Left cardiac atrium (tissue), 4 donors: Measurements from ENCODE around the gene NOP9. TPM values are rescaled to one million over a fixed set of nuclear protein-coding genes. Genes with fewer than 3 reads are reported as not detected.
A peak's percentile ranks its signal among the peaks of the same experiment; 100 is the strongest.

Source experiments
- ATAC-seq, 2 donors: fragments of 200-7000 bp; cut with Tn5 transposase; one replicate each; pipeline ENCODE4 v1.9.1; 2020; ENCODE audit warnings: mild to moderate bottlenecking in 2 of 2, moderate library complexity in 2 of 2
- DNase-seq: peaks from one replicate; pipeline ENCODE4 v3.0.0-alpha.2; 2020
- intact Hi-C, 2 donors: fragments of 100-400 bp; cut with DNase I; formaldehyde crosslinking; loops; one replicate each; pipeline versions ENCODE4 v1.14.1 to v1.15.1; 2022 to 2023
- total RNA-seq, 2 donors: library from RNA; stranded (reverse); fragmentation: NEBNext Ultra II Directional; extraction: Animal tissue kit (Norgen Biotek cat#: 25700); gene quantifications; one replicate each; pipeline ENCODE4 v1.2.1, GENCODE V29; 2021
- donor health status: DM: no; HTN: yes; CAD: no.
- donor health status: DM: no; HTN: yes; CAD: no; lungs with severe emphysema.
- donor health status: DM: yes; HTN: yes; CAD: no.
- donor health status: Dilated cardiomyopathy.

The NOP9 gene
- total RNA-seq, 2 donors from 2014 or later = 17.5 to 21.7 TPM

GRCh38 chr14:24300326-24300980, 803 bp downstream of the NOP9 start:
- intact Hi-C loops = no loop called here
- DNase-seq (no peak), ATAC-seq (no peak)

- ATAC-seq (no peak), DNase-seq (no peak)
- intact Hi-C loops = no loop called here
Measured at GRCh38 chr14:24304019-24304387, 4.4 kb downstream of the NOP9 start.

DNA sequence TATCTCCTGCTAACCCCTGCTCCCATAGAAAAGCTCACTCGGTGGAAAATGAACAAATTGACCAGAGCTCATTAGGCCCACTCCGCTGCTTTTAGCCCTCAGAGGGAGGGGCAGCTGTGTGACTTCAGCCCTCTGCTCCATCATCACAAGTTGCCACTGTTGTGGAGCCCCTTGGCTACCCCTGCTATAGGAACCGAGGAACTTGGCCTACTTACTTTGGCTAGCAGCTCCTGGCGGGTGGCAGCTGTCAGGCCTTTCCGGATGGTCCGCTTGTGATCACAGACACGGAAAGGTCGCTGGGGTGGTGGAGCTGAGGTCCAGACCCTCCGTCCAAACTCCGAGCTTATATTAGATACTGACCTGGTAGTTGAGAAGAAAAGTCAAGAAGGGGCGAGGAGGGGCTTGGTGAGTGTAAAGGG, 7.5 kb downstream of the NOP9 start:
- intact Hi-C loops = no loop called here
- DNase-seq = no peak
- no peak for ATAC-seq

DNA sequence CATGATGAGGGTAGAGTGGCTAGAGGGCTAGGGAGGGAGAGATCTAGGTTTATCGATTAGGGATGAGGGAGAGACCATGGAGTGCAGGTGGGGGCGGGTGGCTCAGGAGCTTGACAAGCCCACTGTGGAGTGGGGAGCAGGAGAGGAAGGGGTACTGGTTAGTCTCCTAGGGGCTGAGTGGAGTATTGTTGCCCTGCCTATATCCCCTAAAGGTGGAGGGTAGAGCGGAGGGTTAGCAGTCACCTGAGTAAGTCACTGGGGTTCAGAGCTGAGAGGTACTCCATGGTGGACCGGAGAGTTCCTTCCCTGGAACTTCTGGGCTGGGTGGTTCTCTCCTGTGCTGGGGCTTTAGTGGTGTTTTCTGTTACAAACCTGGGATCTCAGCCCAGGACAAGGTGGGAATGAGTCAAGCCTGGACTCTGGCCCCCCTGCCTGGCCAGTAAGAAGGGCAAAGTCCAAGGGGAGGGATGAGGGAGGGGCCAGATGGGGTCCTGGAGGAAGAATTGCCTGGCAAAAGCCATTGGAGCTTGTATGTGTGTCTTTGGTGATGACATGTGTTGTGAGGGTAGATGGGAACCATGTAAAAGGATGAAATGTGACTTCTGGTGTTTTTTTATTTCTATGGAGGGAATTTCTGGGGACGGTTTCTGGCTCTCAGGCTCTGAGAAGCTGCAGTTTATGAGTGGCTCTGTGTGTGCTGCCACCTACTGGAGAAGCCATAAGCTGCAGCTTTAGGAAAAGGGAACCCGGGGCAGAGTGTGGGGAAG, 8.1 kb downstream of the NOP9 start, which contains the start of gene CIDEB:
Gene CIDEB, minus strand, starts transcription at position 403 of the 767 bp plus-strand sequence. Its CDS starts 119 bp downstream, at position 284.
- ATAC-seq (peak in 1 of 2 donors; percentile 5), DNase-seq (peak; percentile 55)
- intact Hi-C loops = no loop called here

GRCh38 chr14:24308342-24309124, 8.9 kb downstream of the NOP9 start:
- DNase-seq (no peak), ATAC-seq (no peak)
- intact Hi-C loops = no loop called here

- intact Hi-C loops = no loop called here
- ATAC-seq = no peak
Measured at GRCh38 chr14:24309538-24310264, 10.1 kb downstream of the NOP9 start, which contains the start of gene LTB4R2. Gene LTB4R2, plus strand, starts transcription at chr14:24310140. Its CDS starts 525 bp downstream, at chr14:24310665.

DNA sequence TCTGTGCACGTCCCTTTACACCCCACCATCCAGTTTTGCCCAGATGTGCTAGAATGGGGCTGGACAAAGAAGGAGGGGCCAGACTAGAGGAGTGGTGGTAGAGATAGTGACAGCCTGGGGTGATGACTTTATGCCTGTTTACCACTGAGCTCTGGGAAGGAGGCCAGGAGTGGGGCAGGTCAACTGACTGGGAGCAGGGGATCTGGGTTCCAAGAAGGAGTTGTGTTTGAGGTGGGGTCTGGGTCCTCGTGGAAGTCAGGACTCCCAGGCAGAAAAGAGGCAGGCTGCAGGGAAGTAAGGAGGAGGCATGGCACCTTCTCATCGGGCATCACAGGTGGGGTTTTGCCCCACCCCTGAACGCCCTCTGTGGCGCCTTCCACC, 10.6 kb downstream of the NOP9 start:
- intact Hi-C loops = no loop called here
- no peak for ATAC-seq
- DNase-seq = no peak

More at GRCh38 chr14:24309538-24310264, 10.1 kb downstream of the NOP9 start, which contains the start of gene LTB4R2:
- no peak for DNase-seq

DNA sequence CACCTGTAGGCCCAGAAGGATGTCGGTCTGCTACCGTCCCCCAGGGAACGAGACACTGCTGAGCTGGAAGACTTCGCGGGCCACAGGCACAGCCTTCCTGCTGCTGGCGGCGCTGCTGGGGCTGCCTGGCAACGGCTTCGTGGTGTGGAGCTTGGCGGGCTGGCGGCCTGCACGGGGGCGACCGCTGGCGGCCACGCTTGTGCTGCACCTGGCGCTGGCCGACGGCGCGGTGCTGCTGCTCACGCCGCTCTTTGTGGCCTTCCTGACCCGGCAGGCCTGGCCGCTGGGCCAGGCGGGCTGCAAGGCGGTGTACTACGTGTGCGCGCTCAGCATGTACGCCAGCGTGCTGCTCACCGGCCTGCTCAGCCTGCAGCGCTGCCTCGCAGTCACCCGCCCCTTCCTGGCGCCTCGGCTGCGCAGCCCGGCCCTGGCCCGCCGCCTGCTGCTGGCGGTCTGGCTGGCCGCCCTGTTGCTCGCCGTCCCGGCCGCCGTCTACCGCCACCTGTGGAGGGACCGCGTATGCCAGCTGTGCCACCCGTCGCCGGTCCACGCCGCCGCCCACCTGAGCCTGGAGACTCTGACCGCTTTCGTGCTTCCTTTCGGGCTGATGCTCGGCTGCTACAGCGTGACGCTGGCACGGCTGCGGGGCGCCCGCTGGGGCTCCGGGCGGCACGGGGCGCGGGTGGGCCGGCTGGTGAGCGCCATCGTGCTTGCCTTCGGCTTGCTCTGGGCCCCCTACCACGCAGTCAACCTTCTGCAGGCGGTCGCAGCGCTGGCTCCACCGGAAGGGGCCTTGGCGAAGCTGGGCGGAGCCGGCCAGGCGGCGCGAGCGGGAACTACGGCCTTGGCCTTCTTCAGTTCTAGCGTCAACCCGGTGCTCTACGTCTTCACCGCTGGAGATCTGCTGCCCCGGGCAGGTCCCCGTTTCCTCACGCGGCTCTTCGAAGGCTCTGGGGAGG, 11.3 kb downstream of the NOP9 start, which contains the start of gene LTB4R:
Gene LTB4R, plus strand, starts transcription at position 857 of the 959 bp plus-strand sequence. CDS start 4,150 bp downstream, outside the sequence.
- ATAC-seq = peak; percentile 87 to 90
- DNase-seq = peak; percentile 82
- intact Hi-C loops = no loop called here

GRCh38 chr14:24311837-24312615, 12.4 kb downstream of the NOP9 start:
- intact Hi-C loops = no loop called here
- DNase-seq = no peak
- ATAC-seq = no peak

- DNase-seq (no peak), ATAC-seq (no peak)
- intact Hi-C loops = no loop called here
Measured at GRCh38 chr14:24312736-24313507, 13.3 kb downstream of the NOP9 start.

GRCh38 chr14:24313913-24314312, 14.3 kb downstream of the NOP9 start:
- intact Hi-C loops = no loop called here
- DNase-seq = no peak
- ATAC-seq = no peak

GRCh38 chr14:24314377-24315193, 14.9 kb downstream of the NOP9 start:
- DNase-seq (no peak), ATAC-seq (no peak)
- intact Hi-C loops = no loop called here

GRCh38 chr14:24315243-24315806, 15.7 kb downstream of the NOP9 start:
- DNase-seq (no peak), ATAC-seq (no peak)
- intact Hi-C loops = no loop called here

GRCh38 chr14:24315807-24316596, 16.4 kb downstream of the NOP9 start:
- intact Hi-C loops = no loop called here
- ATAC-seq = peak; percentile 29 to 36
- DNase-seq = peak; percentile 78

DNA sequence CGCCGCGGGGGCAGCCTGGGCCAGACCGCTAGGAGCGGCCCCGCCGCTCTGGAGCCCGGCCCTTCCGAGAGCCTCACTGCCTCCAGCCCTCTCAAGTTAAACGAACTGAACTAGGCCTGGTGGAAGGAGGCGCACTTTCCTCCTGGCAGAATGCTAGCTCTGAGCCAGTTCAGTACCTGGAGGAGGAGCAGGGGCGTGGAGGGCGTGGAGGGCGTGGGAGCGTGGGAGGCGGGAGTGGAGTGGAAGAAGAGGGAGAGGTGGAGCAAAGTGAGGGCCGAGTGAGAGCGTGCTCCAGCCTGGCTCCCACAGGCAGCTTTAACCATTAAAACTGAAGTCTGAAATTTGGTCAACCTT, 16.9 kb downstream of the NOP9 start:
- intact Hi-C loops = no loop called here
- DNase-seq (no peak), ATAC-seq (peak; percentile 6 to 8)
